Tongue (tissue), 2 donors: Measurements from ENCODE around the gene CDK5RAP2. TPM values are rescaled to one million over a fixed set of nuclear protein-coding genes. Genes with fewer than 3 reads are reported as not detected.
"Not testable (repeated sequence)": the region's sequence is repeated elsewhere in the genome, so short reads cannot be mapped to it uniquely, and the experiment has no call there.

ENCODE experiments used
- DNase-seq: peaks from one replicate; pipeline ENCODE4 v3.0.0-alpha.2; 2015
- total RNA-seq: library from RNA; depleted of rRNA; stranded (reverse); fragments of >200 nt; gene quantifications from one replicate; pipeline ENCODE4 v1.2.3, GENCODE V29; 2014

Gene CDK5RAP2
- total RNA-seq, 1 donor from 2014 or later, result 71.7 TPM

DNA sequence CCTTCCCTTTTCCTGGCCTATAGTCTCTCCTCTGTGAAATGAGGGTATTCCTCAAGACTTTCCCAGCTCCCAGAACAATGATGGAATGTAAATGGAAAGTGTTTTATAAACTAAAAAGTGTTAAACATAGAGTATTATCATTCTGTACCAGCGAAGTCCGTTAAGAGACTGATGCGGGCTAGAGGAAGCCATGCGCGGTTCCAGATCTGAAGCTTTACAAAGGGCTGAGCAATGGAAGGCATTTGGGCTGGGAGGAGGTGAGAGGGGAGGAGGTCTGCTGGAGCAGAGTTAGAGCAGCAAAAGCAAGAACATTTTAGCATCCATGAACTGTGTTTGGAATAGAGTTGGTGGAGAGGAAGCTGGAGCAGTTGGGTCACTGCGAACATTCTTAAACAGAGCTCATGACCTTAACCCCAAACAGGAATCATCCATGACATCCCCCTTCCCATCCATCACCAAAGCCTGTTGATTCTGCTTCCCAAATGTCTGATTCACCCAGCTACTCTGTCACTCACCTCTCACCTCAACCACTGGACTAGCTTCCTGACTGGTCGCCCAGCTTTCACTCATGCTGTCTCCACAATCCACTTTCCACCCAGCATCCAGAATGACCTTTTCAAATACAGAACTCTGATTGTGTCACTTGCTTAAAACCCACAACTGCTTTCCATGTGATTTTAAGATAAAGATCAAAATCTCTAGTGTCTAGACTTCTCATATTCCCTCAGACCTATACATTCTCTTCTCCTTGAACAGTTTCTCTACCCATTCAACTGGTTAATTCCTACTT, 37.1 kb downstream of the CDK5RAP2 start:
- DNase-seq, result no peak

GRCh38 chr9:120541921-120542320, 38.0 kb downstream of the CDK5RAP2 start:
- DNase-seq, result no peak

GRCh38 chr9:120539951-120540350, 40.0 kb downstream of the CDK5RAP2 start:
- DNase-seq, result no peak

DNA sequence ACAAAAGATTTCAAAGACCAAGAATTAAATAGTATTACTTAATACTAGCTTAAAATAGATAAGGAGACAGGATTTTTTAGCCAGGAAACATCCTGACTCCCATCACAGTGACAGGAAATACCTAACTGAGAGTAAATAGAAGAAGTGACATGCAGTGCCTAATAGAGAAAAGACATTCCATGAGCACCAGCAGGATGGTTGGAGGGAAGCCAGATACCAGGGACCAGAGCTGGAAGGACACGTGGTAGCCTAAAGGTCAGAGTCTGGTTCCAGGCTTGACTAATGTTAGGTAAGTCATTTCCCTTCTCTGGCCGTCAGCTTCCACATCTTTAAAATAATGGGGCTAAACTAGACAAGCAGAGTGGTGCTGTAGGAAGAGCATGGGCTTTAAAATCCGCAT, 41.6 kb downstream of the CDK5RAP2 start:
- DNase-seq, result no peak

DNA sequence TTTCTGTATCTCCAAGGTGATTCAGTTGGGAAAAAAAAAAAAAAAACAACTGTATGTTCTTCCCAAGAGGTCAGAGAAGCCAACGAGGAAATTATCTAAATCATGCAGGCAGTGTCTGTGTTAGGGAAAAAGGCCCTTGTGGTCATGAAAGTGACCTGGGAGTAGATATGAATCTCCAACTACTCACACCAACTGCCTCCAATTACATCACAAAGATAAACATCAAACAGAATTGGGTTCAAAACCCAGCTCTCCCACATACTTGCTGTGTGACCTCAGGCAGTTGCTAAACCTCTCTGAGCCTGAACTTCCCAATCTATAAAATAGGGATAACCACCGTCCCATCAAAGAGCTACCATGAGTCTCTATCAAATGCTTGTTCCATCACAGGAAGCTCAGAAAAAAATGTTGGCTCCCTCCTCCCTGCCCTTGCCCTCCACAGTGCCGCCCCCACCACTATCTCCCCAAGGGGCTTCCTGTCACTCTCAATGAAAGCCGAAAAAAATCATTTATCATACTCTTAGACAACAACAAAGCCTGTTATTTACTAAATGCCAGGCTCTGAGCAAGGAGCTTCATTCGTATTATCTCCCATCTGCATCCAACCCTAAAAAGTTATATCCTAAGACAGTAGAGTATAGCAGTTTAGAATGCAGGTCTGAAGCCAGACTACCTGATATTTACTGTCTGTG, 42.9 kb downstream of the CDK5RAP2 start:
- DNase-seq, result no peak

GRCh38 chr9:120536094-120536493, 43.9 kb downstream of the CDK5RAP2 start:
- DNase-seq, result no peak

DNA sequence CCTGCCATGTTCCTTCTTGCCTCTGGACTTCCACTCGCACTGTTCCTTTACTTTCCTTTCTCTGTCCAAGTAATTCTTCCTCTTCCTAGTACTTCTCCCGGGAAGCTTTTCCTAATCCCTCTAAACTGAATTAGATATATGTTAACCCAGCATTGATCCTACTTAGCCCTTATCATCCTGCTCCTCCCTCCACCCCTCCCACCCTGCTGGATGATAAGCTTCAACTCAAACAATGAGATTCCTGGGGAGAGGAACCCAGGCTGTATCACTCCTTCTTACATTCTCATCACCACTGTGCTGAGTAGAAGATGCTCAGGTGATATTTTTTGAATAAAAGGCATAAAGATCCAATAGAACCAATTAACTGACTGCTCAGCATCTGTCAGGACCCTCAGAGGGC, 45.7 kb downstream of the CDK5RAP2 start:
- DNase-seq, result no peak

DNA sequence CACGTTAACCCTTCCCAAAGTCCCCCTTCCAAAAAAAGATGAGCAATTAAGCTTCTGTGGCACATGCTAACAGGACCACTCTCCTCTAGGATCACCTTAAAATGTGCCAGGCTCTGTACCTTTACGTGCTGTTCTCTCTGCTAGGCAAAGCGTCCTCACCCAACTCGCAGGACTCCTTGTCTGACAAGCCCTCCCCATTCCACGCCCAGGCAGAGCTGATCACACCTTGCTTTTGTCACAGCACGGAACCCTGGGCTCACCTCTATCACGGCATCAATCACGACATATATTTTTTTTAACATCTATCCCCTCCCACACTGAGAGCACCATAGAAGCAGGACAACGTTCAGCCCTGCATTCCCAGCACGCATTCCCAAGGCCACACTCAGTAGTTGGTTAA, 47.1 kb downstream of the CDK5RAP2 start:
- DNase-seq, result no peak

GRCh38 chr9:120532475-120532874, 47.5 kb downstream of the CDK5RAP2 start:
- peak; percentile 58 for DNase-seq

GRCh38 chr9:120531683-120532300, 48.2 kb downstream of the CDK5RAP2 start:
- peak; percentile 28 for DNase-seq

- DNase-seq, result not testable (repeated sequence)
These were observed 49.6 kb downstream of the CDK5RAP2 start for GRCh38 chr9:120530220-120530832.

DNA sequence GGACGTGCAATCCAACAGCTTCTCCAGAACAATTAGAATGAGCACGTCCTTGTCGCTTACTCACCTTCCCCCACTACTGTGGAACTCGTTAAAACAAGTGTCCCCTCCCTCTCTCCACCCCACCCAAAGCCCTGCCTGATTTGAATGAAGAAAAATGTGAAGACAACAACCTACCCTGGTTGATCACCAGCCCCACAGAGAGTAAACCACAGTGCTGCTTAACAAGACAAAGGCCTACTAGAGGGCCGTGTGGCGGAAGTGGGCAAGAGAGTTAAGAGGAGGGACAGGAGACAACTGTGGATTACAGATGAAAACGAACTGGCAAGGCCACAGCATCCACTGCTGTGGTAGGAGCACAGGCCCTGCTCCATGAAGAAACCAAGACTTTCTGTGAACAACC, 51.1 kb downstream of the CDK5RAP2 start:
- DNase-seq, result no peak

- no peak for DNase-seq
These were observed 51.6 kb downstream of the CDK5RAP2 start for GRCh38 chr9:120528327-120528726.

GRCh38 chr9:120526534-120526933, 53.4 kb downstream of the CDK5RAP2 start:
- no peak for DNase-seq

DNA sequence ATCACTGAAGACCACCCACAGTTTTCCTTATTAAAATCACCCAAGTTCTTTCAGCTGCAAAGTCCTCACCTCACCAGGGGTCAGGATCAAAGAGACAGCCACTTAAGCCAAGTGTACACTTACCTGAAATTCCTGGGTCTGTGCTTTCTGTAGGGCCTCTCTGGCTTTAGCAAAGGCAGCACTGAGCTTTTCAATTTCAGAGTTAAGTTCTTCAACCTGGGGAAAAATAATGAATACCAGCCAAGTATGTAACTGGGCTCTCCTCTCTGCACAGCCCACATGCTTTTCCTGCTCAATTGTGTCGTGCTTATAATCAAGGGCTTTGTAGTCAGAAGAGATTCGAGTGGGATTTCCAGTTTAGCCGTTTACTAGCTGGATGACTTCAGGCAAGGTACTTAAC, 55.1 kb downstream of the CDK5RAP2 start:
- no peak for DNase-seq

DNA sequence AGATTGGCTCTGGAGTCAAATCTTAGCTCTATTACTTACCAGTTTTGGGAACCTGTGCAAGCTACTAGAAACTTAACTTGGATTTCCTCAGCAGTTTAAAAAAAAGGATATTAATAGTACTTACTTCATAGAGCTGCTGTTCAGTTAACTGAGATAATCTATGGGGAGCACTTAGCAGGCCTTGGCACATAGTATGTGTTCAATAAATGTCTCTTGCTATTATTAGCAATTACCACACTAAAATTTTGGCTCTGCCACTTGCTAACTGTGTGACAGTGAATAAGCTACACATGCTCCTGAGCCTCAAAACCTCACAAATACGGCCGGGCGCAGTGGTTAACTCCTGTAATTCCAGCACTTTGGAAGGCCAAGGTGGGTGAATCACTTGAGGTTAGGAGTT, 55.9 kb downstream of the CDK5RAP2 start:
- no peak for DNase-seq

- DNase-seq, result no peak
These were observed 57.4 kb downstream of the CDK5RAP2 start for GRCh38 chr9:120522558-120522957.

- no peak for DNase-seq
These were observed 57.9 kb downstream of the CDK5RAP2 start for GRCh38 chr9:120522032-120522431.

DNA sequence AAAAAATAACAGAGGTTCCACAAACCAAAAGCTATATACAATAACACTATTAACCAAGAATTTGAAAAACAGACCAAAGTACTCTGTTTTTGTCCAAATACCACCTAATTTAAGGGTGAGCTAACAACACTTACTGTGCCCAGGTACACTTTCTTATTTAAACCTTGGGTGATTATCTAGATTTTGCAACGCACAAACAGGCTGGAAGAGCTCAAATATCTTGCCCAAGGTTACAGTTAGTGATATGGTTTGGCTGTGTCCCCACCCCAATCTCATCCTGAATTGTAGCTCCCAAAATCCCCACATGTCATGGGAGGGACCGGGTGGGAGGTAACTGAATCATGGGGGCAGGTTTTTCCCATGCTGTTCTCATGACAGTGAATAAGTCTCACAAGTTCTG, 58.9 kb downstream of the CDK5RAP2 start:
- no peak for DNase-seq

DNA sequence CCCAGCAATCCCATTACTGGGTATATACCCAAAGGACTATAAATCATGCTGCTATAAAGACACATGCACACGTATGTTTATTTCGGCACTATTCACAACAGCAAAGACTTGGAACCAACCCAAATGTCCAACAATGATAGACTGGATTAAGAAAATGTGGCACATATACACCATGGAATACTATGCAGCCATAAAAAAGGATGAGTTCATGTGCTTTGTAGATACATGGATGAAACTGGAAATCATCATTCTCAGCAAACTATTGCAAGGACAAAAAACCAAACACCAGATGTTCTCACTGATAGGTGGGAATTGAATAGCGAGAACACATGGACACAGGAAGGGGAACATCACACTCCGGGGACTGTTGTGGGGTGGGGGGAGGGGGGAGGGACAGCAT, 64.0 kb downstream of the CDK5RAP2 start:
- not testable (repeated sequence) for DNase-seq

DNA sequence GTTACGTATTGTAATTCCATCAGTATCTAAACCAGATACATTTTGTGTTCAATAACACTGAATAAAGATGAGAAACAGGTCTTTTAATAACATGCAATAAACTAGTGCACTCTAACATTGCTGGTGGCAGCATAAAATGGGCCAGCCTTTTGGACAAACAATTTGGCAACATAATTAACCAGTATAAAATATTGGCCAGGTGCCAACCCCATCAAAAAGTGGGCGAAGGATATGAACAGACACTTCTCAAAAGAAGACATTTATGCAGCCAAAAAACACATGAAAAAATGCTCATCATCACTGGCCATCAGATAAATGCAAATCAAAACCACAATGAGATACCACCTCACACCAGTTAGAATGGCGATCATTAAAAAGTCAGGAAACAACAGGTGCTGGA, 64.5 kb downstream of the CDK5RAP2 start:
- DNase-seq, result not testable (repeated sequence)

GRCh38 chr9:120514405-120514804, 65.6 kb downstream of the CDK5RAP2 start:
- no peak for DNase-seq

- DNase-seq, result no peak
These were observed 66.1 kb downstream of the CDK5RAP2 start for GRCh38 chr9:120513825-120514396.
